Measurements from ENCODE around the gene RPS8. TPM values are rescaled to one million over a fixed set of nuclear protein-coding genes. Genes with fewer than 3 reads are reported as not detected.

The RPS8 gene
- total and polyA plus RNA-seq, 8 donors = 322 to 3,429 (median 2,146) TPM

- no peak for TF ChIP-seq CTCF (IDR thresholded peaks at IDR 0.05)
- no peak for TF ChIP-seq POLR2A (IDR thresholded peaks at IDR 0.05)
- no peak for TF ChIP-seq EP300 (IDR thresholded peaks at IDR 0.05)
- no peak for TF ChIP-seq POLR2AphosphoS5 (IDR thresholded peaks at IDR 0.05)
- Histone ChIP-seq H3K4me1 (peaks cover 37 to 75% (median 55%) of the 10 kb centered on the region in 4 donors), H3K9me3 (no peaks in the 10 kb centered on the region), H3K27ac (peak overlapping the region in 3 of 5 donors; percentile 62 to 97 (median 95)), H3K36me3 (peaks cover 28 to 47% (median 43%) of the 10 kb centered on the region in 4 donors), H3K4me3 (peak overlapping the region; percentile 23 to 86 (median 70)), H3K27me3 (no peaks in the 10 kb centered on the region)
- WGBS, 5 donors = 86 to 91% (median 89%) methylated on average over 9 to 13 of the region's 13 CpGs
- intact Hi-C loops (cut with DNase I; ENCODE audit: low total_unique reads) = no loop called here
- DNase-seq = peak in 1 of 2 donors; percentile 26
Observed at GRCh38 chr1:44802306-44803061, 27.1 kb downstream of the RPS8 start.

- intact Hi-C loops (cut with DNase I; ENCODE audit: low total_unique reads) = no loop called here
- TF ChIP-seq POLR2A (IDR thresholded peaks at IDR 0.05) (no peak), EP300 (IDR thresholded peaks at IDR 0.05) (no peak), POLR2AphosphoS5 (IDR thresholded peaks at IDR 0.05) (no peak), CTCF (IDR thresholded peaks at IDR 0.05) (no peak)
- H3K27me3 ChIP-seq = no peaks in the 10 kb centered on the region
- peak overlapping the region in 2 of 5 donors; percentile 62 to 97 for H3K27ac ChIP-seq
- H3K4me1 ChIP-seq = peaks cover 42 to 80% (median 60%) of the 10 kb centered on the region in 4 donors
- DNase-seq = no peak
- H3K4me3 ChIP-seq = peak overlapping the region in 2 of 4 donors; percentile 58 to 86
- H3K9me3 ChIP-seq = no peaks in the 10 kb centered on the region
- WGBS, 5 donors = 88 to 96% (median 92%) methylated on average over 9 of the region's 9 CpGs
- H3K36me3 ChIP-seq = peaks cover 28 to 47% (median 43%) of the 10 kb centered on the region in 4 donors
Observed at GRCh38 chr1:44803062-44803311, 27.6 kb downstream of the RPS8 start.

- no peak for TF ChIP-seq POLR2A (IDR thresholded peaks at IDR 0.05)
- no peak for TF ChIP-seq POLR2AphosphoS5 (IDR thresholded peaks at IDR 0.05)
- no peak for TF ChIP-seq CTCF (IDR thresholded peaks at IDR 0.05)
- TF ChIP-seq EP300 (IDR thresholded peaks at IDR 0.05) = no peak
- H3K4me3 ChIP-seq = peak overlapping the region in 2 of 4 donors; percentile 58 to 86
- no peaks in the 10 kb centered on the region for H3K9me3 ChIP-seq
- H3K27me3 ChIP-seq = no peaks in the 10 kb centered on the region
- intact Hi-C loops (cut with DNase I; ENCODE audit: low total_unique reads) = no loop called here
- no peak for DNase-seq
- peaks cover 48 to 85% (median 65%) of the 10 kb centered on the region in 4 donors for H3K4me1 ChIP-seq
- peaks cover 28 to 47% (median 43%) of the 10 kb centered on the region in 4 donors for H3K36me3 ChIP-seq
- H3K27ac ChIP-seq = peak overlapping the region in 3 of 5 donors; percentile 62 to 97 (median 70)
- WGBS, 5 donors = 87 to 90% (median 90%) methylated on average over 6 to 13 of the region's 13 CpGs
Observed at GRCh38 chr1:44803312-44804095, 28.2 kb downstream of the RPS8 start.

- peaks cover 62 to 96% (median 75%) of the 10 kb centered on the region in 4 donors for H3K4me1 ChIP-seq
- no peaks in the 10 kb centered on the region for H3K27me3 ChIP-seq
- WGBS, 5 donors = 91 to 94% (median 93%) methylated on average over 17 to 20 of the region's 20 CpGs
- intact Hi-C loops (cut with DNase I; ENCODE audit: low total_unique reads) = no loop called here
- no peak for DNase-seq
- no peaks in the 10 kb centered on the region for H3K9me3 ChIP-seq
- H3K36me3 ChIP-seq = peaks cover 28 to 47% (median 43%) of the 10 kb centered on the region in 4 donors
- TF ChIP-seq POLR2A (IDR thresholded peaks at IDR 0.05) = no peak
- no peak for TF ChIP-seq POLR2AphosphoS5 (IDR thresholded peaks at IDR 0.05)
- no peak for TF ChIP-seq CTCF (IDR thresholded peaks at IDR 0.05)
- TF ChIP-seq EP300 (IDR thresholded peaks at IDR 0.05) = no peak
- no peak overlapping the region for H3K4me3 ChIP-seq
- H3K27ac ChIP-seq = peak overlapping the region in 3 of 5 donors; percentile 93 to 99 (median 97)
Observed at GRCh38 chr1:44805311-44806024, 30.1 kb downstream of the RPS8 start.
